ENCODE results near the gene INSL3.

Gene INSL3

GRCh38 chr19:17821190-17821589 lies at the start of gene INSL3:
Gene INSL3, minus strand, starts transcription at chr19:17821519. Its CDS starts 13 bp downstream, at chr19:17821506.
- ATAC-seq, result peak; percentile 53
- no peak within 1 kb of the TSS for H3K4me3 Mint-ChIP-seq
- no peaks in the 10 kb centered on the region for H3K9me3 Mint-ChIP-seq
- no peak for DNase-seq
- no peaks in the 10 kb centered on the region for H3K27me3 Mint-ChIP-seq
- H3K4me1 Mint-ChIP-seq, result no peaks in the 10 kb centered on the region
- peak within 1 kb of the TSS in 1 of 2 donors; percentile 19 for H3K27ac Mint-ChIP-seq

GRCh38 chr19:17869114-17869608 lies 47.8 kb upstream of the INSL3 start:
- no peak for DNase-seq
- H3K27me3 Mint-ChIP-seq, result no peaks in the 10 kb centered on the region
- H3K4me1 Mint-ChIP-seq, result peaks cover 43% of the 10 kb centered on the region
- no peak for ATAC-seq
- H3K4me3 Mint-ChIP-seq, result no peak overlapping the region
- H3K9me3 Mint-ChIP-seq, result no peaks in the 10 kb centered on the region
- H3K27ac Mint-ChIP-seq, result no peak overlapping the region

GRCh38 chr19:17868669-17869068 lies 47.4 kb upstream of the INSL3 start:
- H3K9me3 Mint-ChIP-seq, result no peaks in the 10 kb centered on the region
- no peak overlapping the region for H3K4me3 Mint-ChIP-seq
- peaks cover 43% of the 10 kb centered on the region for H3K4me1 Mint-ChIP-seq
- ATAC-seq, result no peak
- no peak for DNase-seq
- H3K27ac Mint-ChIP-seq, result no peak overlapping the region
- H3K27me3 Mint-ChIP-seq, result no peaks in the 10 kb centered on the region

GRCh38 chr19:17866964-17867486 lies 45.7 kb upstream of the INSL3 start:
- no peaks in the 10 kb centered on the region for H3K27me3 Mint-ChIP-seq
- no peak for ATAC-seq
- no peak overlapping the region for H3K4me3 Mint-ChIP-seq
- DNase-seq, result no peak
- no peaks in the 10 kb centered on the region for H3K9me3 Mint-ChIP-seq
- H3K27ac Mint-ChIP-seq, result peak overlapping the region in 1 of 2 donors; percentile 13
- H3K4me1 Mint-ChIP-seq, result peaks cover 44% of the 10 kb centered on the region

GRCh38 chr19:17866312-17866963 lies 45.1 kb upstream of the INSL3 start:
- DNase-seq (no peak), ATAC-seq (no peak)
- Mint-ChIP-seq H3K4me3 (no peak overlapping the region), H3K27ac (peak overlapping the region in 1 of 2 donors; percentile 13), H3K9me3 (no peaks in the 10 kb centered on the region), H3K4me1 (peaks cover 44% of the 10 kb centered on the region), H3K27me3 (no peaks in the 10 kb centered on the region)

- ATAC-seq (peak; percentile 31), DNase-seq (no peak)
- H3K27me3 Mint-ChIP-seq, result no peaks in the 10 kb centered on the region
- no peaks in the 10 kb centered on the region for H3K9me3 Mint-ChIP-seq
- peaks cover 44% of the 10 kb centered on the region for H3K4me1 Mint-ChIP-seq
- no peak overlapping the region for H3K4me3 Mint-ChIP-seq
- H3K27ac Mint-ChIP-seq, result peak overlapping the region in 1 of 2 donors; percentile 51
Measured at GRCh38 chr19:17865364-17866311, 44.3 kb upstream of the INSL3 start.

- Mint-ChIP-seq H3K9me3 (no peaks in the 10 kb centered on the region), H3K27me3 (no peaks in the 10 kb centered on the region), H3K27ac (peak overlapping the region; percentile 52 to 90), H3K4me1 (peaks cover 56% of the 10 kb centered on the region), H3K4me3 (peak overlapping the region; percentile 11 to 48)
- DNase-seq (no peak), ATAC-seq (no peak)
Measured at GRCh38 chr19:17863520-17864182, 42.3 kb upstream of the INSL3 start.

GRCh38 chr19:17862711-17863519 lies 41.6 kb upstream of the INSL3 start:
- H3K4me3 Mint-ChIP-seq, result peak overlapping the region; percentile 66
- no peaks in the 10 kb centered on the region for H3K9me3 Mint-ChIP-seq
- H3K27me3 Mint-ChIP-seq, result no peaks in the 10 kb centered on the region
- H3K27ac Mint-ChIP-seq, result peak overlapping the region in 1 of 2 donors; percentile 95
- no peak for ATAC-seq
- peaks cover 56% of the 10 kb centered on the region for H3K4me1 Mint-ChIP-seq
- DNase-seq, result no peak

- H3K4me1 Mint-ChIP-seq, result peaks cover 56% of the 10 kb centered on the region
- H3K27me3 Mint-ChIP-seq, result no peaks in the 10 kb centered on the region
- H3K4me3 Mint-ChIP-seq, result peak overlapping the region; percentile 93 to 99
- ATAC-seq (no peak), DNase-seq (no peak)
- H3K27ac Mint-ChIP-seq, result peak overlapping the region; percentile 98 to 100
- no peaks in the 10 kb centered on the region for H3K9me3 Mint-ChIP-seq
Measured at GRCh38 chr19:17861542-17862402, 40.5 kb upstream of the INSL3 start.

GRCh38 chr19:17860993-17861360 lies 39.7 kb upstream of the INSL3 start:
- H3K4me1 Mint-ChIP-seq, result peaks cover 56% of the 10 kb centered on the region

GRCh38 chr19:17860331-17860992 lies 39.1 kb upstream of the INSL3 start:
- Mint-ChIP-seq H3K4me1 (peaks cover 60% of the 10 kb centered on the region), H3K4me3 (peak overlapping the region; percentile 93 to 99), H3K27ac (peak overlapping the region; percentile 98 to 100), H3K9me3 (no peaks in the 10 kb centered on the region), H3K27me3 (no peaks in the 10 kb centered on the region)
- no peak for DNase-seq
- ATAC-seq, result no peak

More at GRCh38 chr19:17860993-17861360, 39.7 kb upstream of the INSL3 start:
- DNase-seq (no peak), ATAC-seq (no peak)
- Mint-ChIP-seq H3K27me3 (no peaks in the 10 kb centered on the region), H3K9me3 (no peaks in the 10 kb centered on the region), H3K4me3 (peak overlapping the region; percentile 93 to 99), H3K27ac (peak overlapping the region; percentile 98 to 100)

- H3K9me3 Mint-ChIP-seq, result no peaks in the 10 kb centered on the region
- ATAC-seq, result peak; percentile 95
- peaks cover 65% of the 10 kb centered on the region for H3K4me1 Mint-ChIP-seq
- peak; percentile 97 to 99 for DNase-seq
- H3K27me3 Mint-ChIP-seq, result no peaks in the 10 kb centered on the region
- peak within 1 kb of the TSS; percentile 93 to 99 for H3K4me3 Mint-ChIP-seq
- H3K27ac Mint-ChIP-seq, result peak within 1 kb of the TSS; percentile 98 to 100
Measured at GRCh38 chr19:17859533-17860330, 38.4 kb upstream of the INSL3 start, which contains the start of gene RPL18A. Gene RPL18A, plus strand, starts transcription at chr19:17859910. Its CDS starts 47 bp downstream, at chr19:17859957.
